Esophagus squamous epithelium (tissue), 5 donors: ENCODE results near the gene KRT84. TPM values are rescaled to one million over a fixed set of nuclear protein-coding genes. Genes with fewer than 3 reads are reported as not detected.

ENCODE experiments used
- DNase-seq: peaks from one replicate; lab custom pipeline; 2025; lab: John Stamatoyannopoulos, UW
- H3K27ac ChIP-seq, 4 donors: fragments of 200-600 bp; sonication (generic); one replicate each; pipeline ENCODE4 v1.5.1; 2016 to 2019; ENCODE audit warnings: mild to moderate bottlenecking in 1 of 4
- H3K27me3 ChIP-seq, 4 donors: fragments of 200-600 bp; sonication (generic); 1 replicate in 3 of 4; 2 replicates in 1 of 4; pipeline versions ENCODE4 v1.5.1 to v1.6.0; 2017 to 2021; ENCODE audit warnings: antibody characterized with exemption in 1 of 4
- H3K36me3 ChIP-seq, 3 donors: fragments of 200-600 bp; sonication (generic); one replicate each; pipeline ENCODE4 v1.5.1; 2016 to 2019
- H3K4me1 ChIP-seq, 3 donors: fragments of 200-600 bp; sonication (generic); one replicate each; pipeline ENCODE4 v1.5.1; 2017 to 2019
- H3K4me3 ChIP-seq, 4 donors: fragments of 200-600 bp; sonication (generic); 1 replicate in 3 of 4; 2 replicates in 1 of 4; pipeline ENCODE4 v1.5.1; 2016 to 2019; ENCODE audit warnings: mild to moderate bottlenecking in 2 of 4, moderate library complexity in 1 of 4
- H3K9me3 ChIP-seq, 3 donors: fragments of 200-600 bp; sonication (generic); one replicate each; pipeline ENCODE4 v1.5.1; 2016 to 2019
- POLR2A ChIP-seq, 4 donors: fragments of 450-650 bp; IDR thresholded peaks; one replicate each; pipeline ENCODE4 v1.6.1; 2017; ENCODE audit warnings: antibody characterized with exemption in 4 of 4, mild to moderate bottlenecking in 4 of 4, moderate library complexity in 3 of 4
- whole genome bisulfite sequencing, 2 donors: methylation state at CpG; one replicate each; pipeline ENCODE4 v1.1.5; 2018; 5-methylcytosine and 5-hydroxymethylcytosine counted together
- intact Hi-C: fragments of 100-400 bp; cut with DNase I; formaldehyde crosslinking; loops from one replicate; pipeline ENCODE4 v1.15.0; 2022
- total RNA-seq, 4 donors: library from RNA; depleted of rRNA; stranded (reverse); fragments of >200 nt; gene quantifications; one replicate each; pipeline ENCODE4 v1.1.0, GENCODE V29; 2016
- TF ChIP-seq, protein P1 (sequence below), 6 experiments: fragments of 450-650 bp in 4 of 6; fragments of 200-600 bp in 2 of 6; sonication (generic) in 2 of 6; IDR thresholded peaks; one replicate each; pipeline ENCODE4 v1.5.1; 2016 to 2019; ENCODE audit warnings: antibody characterized with exemption in 6 of 6, mild to moderate bottlenecking in 4 of 6, moderate library complexity in 4 of 6
- donor health status: DM: yes; HTN: yes; CAD: no.

The KRT84 gene
- total RNA-seq, 4 donors from 2014 or later = 0.30 TPM; not detected in 3

DNA sequence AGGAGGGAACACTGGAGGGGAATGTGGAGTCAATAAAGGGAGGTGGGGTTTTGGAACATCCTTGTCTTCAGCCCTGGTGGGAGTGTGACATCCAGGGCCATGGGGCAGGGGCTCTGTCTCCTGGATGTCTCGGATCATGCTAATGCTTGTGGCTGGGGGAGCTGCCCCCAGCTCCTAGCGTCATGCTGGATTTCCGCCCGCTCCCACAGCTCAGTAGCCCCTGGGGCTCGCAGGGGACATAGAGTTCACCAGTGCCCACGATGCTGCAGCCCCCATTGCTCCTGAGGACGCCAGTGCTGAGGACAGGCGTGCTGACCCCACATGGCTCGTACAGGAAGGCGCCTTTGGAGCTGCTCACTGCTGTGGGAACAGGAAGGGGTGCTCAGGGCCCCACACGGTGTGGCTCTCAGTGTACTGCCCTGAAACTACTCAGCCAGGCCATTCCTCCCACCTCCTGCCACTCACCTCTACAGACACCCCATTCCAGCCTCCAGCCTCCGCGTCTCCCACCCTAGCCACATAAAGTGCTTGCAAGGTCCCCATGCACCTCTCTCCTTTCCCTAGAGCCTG lies 9.5 kb upstream of the KRT84 start:
- TF ChIP-seq POLR2A (IDR thresholded peaks at IDR 0.05) = no peak
- TF ChIP-seq, protein P1, sequence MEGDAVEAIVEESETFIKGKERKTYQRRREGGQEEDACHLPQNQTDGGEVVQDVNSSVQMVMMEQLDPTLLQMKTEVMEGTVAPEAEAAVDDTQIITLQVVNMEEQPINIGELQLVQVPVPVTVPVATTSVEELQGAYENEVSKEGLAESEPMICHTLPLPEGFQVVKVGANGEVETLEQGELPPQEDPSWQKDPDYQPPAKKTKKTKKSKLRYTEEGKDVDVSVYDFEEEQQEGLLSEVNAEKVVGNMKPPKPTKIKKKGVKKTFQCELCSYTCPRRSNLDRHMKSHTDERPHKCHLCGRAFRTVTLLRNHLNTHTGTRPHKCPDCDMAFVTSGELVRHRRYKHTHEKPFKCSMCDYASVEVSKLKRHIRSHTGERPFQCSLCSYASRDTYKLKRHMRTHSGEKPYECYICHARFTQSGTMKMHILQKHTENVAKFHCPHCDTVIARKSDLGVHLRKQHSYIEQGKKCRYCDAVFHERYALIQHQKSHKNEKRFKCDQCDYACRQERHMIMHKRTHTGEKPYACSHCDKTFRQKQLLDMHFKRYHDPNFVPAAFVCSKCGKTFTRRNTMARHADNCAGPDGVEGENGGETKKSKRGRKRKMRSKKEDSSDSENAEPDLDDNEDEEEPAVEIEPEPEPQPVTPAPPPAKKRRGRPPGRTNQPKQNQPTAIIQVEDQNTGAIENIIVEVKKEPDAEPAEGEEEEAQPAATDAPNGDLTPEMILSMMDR (IDR thresholded peaks at IDR 0.05) = no peak
- Histone ChIP-seq H3K9me3 (no peaks in the 10 kb centered on the region), H3K4me1 (peaks cover 2 to 39% (median 26%) of the 10 kb centered on the region in 3 donors), H3K27ac (no peak overlapping the region), H3K36me3 (no peaks in the 10 kb centered on the region), H3K27me3 (peaks cover 0 to under 1% (median 0%) of the 10 kb centered on the region in 4 donors), H3K4me3 (no peak overlapping the region)
- intact Hi-C loops = loop anchor here (10.0 kb wide), 1 partner anchor 100 kb away; the partner anchor contains the start of gene KRT6A
- no peak for DNase-seq
- 71 to 91% methylated on average over 4 to 9 of the region's 13 CpGs for WGBS, 2 donors

DNA sequence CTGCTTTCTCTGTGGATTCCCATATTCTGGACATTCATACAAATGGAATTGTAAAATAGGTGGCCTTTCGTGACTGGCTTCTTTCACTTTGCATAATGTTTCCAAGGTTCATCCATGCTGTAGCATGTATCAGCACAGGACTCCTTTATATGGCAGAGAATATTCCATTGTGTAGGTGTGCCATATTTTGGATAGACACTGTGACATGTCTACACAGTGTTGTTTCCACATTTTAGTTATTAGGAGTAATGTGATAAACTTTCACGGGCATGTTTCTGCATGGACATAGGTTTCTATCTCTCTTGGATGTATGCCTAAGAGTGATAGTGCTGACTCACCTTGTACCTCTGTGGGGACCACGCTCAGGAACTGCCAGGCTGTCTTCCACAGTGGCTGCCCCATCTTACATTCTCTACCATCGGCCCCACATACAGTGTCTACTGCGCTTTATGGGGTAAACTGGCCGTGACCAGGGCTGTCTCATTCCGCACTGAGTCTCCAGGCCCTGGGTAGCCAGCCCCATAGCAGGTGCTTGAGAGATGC lies 7.1 kb upstream of the KRT84 start:
- 50 to 66% methylated on average over 7 of the region's 7 CpGs for WGBS, 2 donors
- intact Hi-C loops = loop anchor here (10.0 kb wide), 1 partner anchor 102 kb away; the partner anchor contains the start of gene KRT6A
- Histone ChIP-seq H3K9me3 (no peaks in the 10 kb centered on the region), H3K27ac (no peak overlapping the region), H3K4me1 (peaks cover 6 to 61% (median 39%) of the 10 kb centered on the region in 3 donors), H3K4me3 (no peak overlapping the region), H3K36me3 (no peaks in the 10 kb centered on the region), H3K27me3 (peaks cover 0 to 5% (median 0%) of the 10 kb centered on the region in 4 donors)
- DNase-seq = no peak
- TF ChIP-seq POLR2A (IDR thresholded peaks at IDR 0.05) = no peak
- TF ChIP-seq, protein P1 (IDR thresholded peaks at IDR 0.05) = no peak

DNA sequence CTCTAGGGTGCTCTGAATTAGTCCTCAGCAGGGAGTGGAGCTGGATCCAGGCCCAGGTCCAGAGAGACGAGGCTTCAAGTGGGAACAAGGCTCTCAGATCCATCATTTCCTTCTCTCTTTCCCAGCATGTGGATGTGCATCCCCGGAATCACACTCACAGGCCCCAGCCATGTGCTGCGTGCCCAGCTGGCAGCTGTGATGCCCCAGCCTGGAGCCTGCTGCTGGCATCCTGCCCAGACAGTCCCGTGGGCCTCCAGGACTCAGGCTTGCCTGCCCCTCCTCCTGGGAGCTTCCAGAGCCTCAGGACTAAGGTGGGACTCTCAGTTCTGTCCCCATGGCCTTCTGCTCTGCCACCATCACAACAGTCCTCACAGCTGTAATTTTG lies 6.2 kb upstream of the KRT84 start:
- Histone ChIP-seq H3K9me3 (no peaks in the 10 kb centered on the region), H3K36me3 (no peaks in the 10 kb centered on the region), H3K4me3 (no peak overlapping the region), H3K4me1 (peaks cover 6 to 60% (median 39%) of the 10 kb centered on the region in 3 donors), H3K27ac (peak overlapping the region in 1 of 4 donors; percentile 4), H3K27me3 (peaks cover 0 to 5% (median 0%) of the 10 kb centered on the region in 4 donors)
- intact Hi-C loops = loop anchor here (10.0 kb wide), 1 partner anchor 103 kb away; the partner anchor contains the start of gene KRT6A
- no peak for DNase-seq
- no peak for TF ChIP-seq POLR2A (IDR thresholded peaks at IDR 0.05)
- TF ChIP-seq, protein P1 (IDR thresholded peaks at IDR 0.05) = no peak
- WGBS, 2 donors = 21 to 29% methylated on average over 1 to 4 of the region's 4 CpGs

DNA sequence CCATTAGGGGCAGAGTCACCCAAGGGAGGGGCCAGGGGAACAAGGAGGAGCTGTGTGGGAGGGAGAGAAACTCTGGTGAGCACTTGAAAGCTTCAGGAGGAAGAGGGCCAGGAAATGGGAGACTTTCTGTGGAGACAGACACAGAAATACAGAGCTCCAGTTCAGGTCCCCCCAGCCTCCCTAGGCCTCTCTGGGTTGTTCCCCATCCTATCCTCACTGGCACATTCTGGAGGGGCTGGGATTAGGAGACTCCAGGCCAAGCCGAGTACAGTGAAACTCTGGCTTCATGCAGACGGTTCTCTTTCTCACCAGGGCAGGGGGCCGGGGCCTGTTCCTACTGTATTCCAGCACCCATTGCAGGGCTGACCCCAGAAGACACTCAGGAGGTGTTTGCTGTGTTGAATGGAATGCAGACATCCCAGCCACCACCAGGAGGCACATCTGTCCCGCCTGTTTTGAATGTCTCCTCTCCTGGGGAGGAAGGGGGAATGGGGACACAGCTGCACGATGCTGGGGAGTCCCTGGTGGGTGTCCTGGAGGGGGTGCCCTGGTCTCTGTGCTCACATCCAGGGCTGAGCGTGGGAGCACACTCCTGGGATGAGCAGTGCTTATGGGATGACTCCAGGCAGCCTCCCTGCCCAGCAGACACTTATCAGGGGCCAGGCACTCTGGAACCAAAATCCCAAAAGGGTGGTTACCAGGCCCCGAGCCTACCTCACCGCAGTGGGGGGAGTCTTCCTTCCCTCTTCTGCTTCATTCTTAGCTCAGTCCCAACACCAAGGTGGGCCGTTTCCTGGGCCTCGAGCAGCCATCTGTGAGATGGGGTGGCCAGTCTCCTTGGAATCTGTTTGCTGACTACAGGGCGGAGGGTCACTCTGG lies 5.5 kb upstream of the KRT84 start:
- Histone ChIP-seq H3K4me1 (peaks cover 6 to 54% (median 35%) of the 10 kb centered on the region in 3 donors), H3K4me3 (no peak overlapping the region), H3K27ac (peak overlapping the region in 3 of 4 donors; percentile 25 to 54 (median 26)), H3K9me3 (no peaks in the 10 kb centered on the region), H3K27me3 (peaks cover 0 to 5% (median 0%) of the 10 kb centered on the region in 4 donors), H3K36me3 (no peaks in the 10 kb centered on the region)
- TF ChIP-seq, protein P1 (IDR thresholded peaks at IDR 0.05) = peak in 5 of 6 experiments; percentile 34 to 82 (median 60)
- TF ChIP-seq POLR2A (IDR thresholded peaks at IDR 0.05) = no peak
- DNase-seq = no peak
- intact Hi-C loops = loop anchor here (10.0 kb wide), 1 partner anchor 104 kb away; the partner anchor contains the start of gene KRT6A
- WGBS, 2 donors = 72% methylated on average over 8 of the region's 11 CpGs; no CpG with 5 or more reads in 1 of the 2 donors
